ENCODE measurements around the gene KLF15. TPM values are rescaled to one million over a fixed set of nuclear protein-coding genes. Genes with fewer than 3 reads are reported as not detected.

KLF15 gene
- total and polyA plus RNA-seq, 9 of the 15 experiments (the other 6 are each of a cell fraction or from before 2014, with no cell fraction given), result 0.08 to 4.8 (median 1.2) TPM

- Histone ChIP-seq H3K9me1 (ENCODE audit: control insufficient read depth, insufficient read depth, low read length) (no peaks in the 10 kb centered on the region), H3K9ac (ENCODE audit: insufficient read depth in 1 of 2, low read depth in 2 of 2, low read length in 2 of 2) (peak overlapping the region in 1 of 2 experiments; percentile 76; a peak in 2 of 4 replicates), H3K79me2 (ENCODE audit: control insufficient read depth, insufficient read depth, low read length) (no peaks in the 10 kb centered on the region), H3K4me1 (replicated peaks in 1 of 2; ENCODE audit: control insufficient read depth in 2 of 2, insufficient read depth in 2 of 2, low read length in 2 of 2) (peaks cover 0 to 13% of the 10 kb centered on the region in 2 experiments; a peak in 3 of 5 replicates), H3K27me3 (ENCODE audit: control insufficient read depth in 2 of 2, insufficient read depth in 2 of 2, low read length in 2 of 2) (peaks cover 3 to 41% of the 10 kb centered on the region in 2 experiments; a peak in 4 of 5 replicates), H3K4me2 (ENCODE audit: insufficient read depth, low read length) (peak overlapping the region; percentile 71), H3K27ac (ENCODE audit: extremely low read depth, low read depth, low read length) (no peak overlapping the region), H2AFZ (ENCODE audit: low read depth, low read length) (peak overlapping the region; percentile 75), H3K9me3 (replicated peaks; ENCODE audit: control insufficient read depth, insufficient read depth, low read depth, low read length) (no peaks in the 10 kb centered on the region), H3K36me3 (ENCODE audit: control insufficient read depth, insufficient read depth, low read length) (no peaks in the 10 kb centered on the region), H4K20me1 (replicated peaks; ENCODE audit: control insufficient read depth, insufficient read depth, low read length) (0 out of 2 replicates have a peak, but pooled peaks cover 3% of the 10 kb centered on the region), H3K4me3 (no peak overlapping the region; the same call in 1 of the 2 replicates)
- CTCF ChIA-PET (ENCODE audit: low intra/inter-chr PET ratio), result interaction anchor here (0.7 to 2.1 kb wide), 5 partner anchors 130 to 256 kb away, joined by 3 to 30 read pairs (median 3); no protein-coding TSS in a partner anchor
- intact Hi-C loops (cut with micrococcal nuclease) (loop anchor here (1.0 to 2.0 kb wide), 4 partner anchors 32 to 255 kb away; partner anchors contain the start of gene KLF15), in situ Hi-C loops (cut with MboI) (loop anchor here (25.0 kb wide), 1 partner anchor 252 kb away; no protein-coding TSS in a partner anchor)
- ATAC-seq (peak; percentile 99), FAIRE-seq (no peak), DNase-seq (ENCODE audit: extremely low read depth in 1 of 4, low spot score in 3 of 4) (peak; percentile 68 to 77 (median 72))
- POLR2A ChIA-PET, result interaction anchor here (1.0 kb wide), 1 partner anchor 31 kb away, joined by 3 read pairs; no protein-coding TSS in a partner anchor
- WGBS (ENCODE audit: insufficient coverage, low coverage, missing lambda C conversion rate), result 22% methylated on average over 27 of the region's 58 CpGs
- no TSS peak for BruUV-seq (replicated peaks)
- TF ChIP-seq EHMT2 (IDR thresholded peaks at IDR 0.05), result 0 out of 2 replicates have a peak, but pooled peaks have one; percentile 29
- TF ChIP-seq HLTF (IDR thresholded peaks at IDR 0.05), result no peak
- TF ChIP-seq NONO (IDR thresholded peaks at IDR 0.05; ENCODE audit: low read depth in 2 of 2, low read length in 1 of 2), result peak in 1 of 2 experiments; percentile 33; a peak in 1 of 4 replicates
- TF ChIP-seq, protein P1, sequence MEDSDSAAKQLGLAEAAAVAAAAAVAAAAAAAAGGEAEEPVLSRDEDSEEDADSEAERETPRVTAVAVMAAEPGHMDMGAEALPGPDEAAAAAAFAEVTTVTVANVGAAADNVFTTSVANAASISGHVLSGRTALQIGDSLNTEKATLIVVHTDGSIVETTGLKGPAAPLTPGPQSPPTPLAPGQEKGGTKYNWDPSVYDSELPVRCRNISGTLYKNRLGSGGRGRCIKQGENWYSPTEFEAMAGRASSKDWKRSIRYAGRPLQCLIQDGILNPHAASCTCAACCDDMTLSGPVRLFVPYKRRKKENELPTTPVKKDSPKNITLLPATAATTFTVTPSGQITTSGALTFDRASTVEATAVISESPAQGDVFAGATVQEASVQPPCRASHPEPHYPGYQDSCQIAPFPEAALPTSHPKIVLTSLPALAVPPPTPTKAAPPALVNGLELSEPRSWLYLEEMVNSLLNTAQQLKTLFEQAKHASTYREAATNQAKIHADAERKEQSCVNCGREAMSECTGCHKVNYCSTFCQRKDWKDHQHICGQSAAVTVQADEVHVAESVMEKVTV (CRISPR knock-in tag; IDR thresholded peaks at IDR 0.05), result peak; percentile 94
- no peak for TF ChIP-seq ADNP (tag; IDR thresholded peaks at IDR 0.05)
- no peak for TF ChIP-seq BRF1 (IDR thresholded peaks at IDR 0.05; ENCODE audit: borderline replicate concordance, extremely low read depth, insufficient read length)
- TF ChIP-seq YY1 (IDR thresholded peaks at IDR 0.05; ENCODE audit: borderline replicate concordance in 1 of 3, control insufficient read depth in 1 of 3, extremely low read depth in 1 of 3, insufficient read depth in 3 of 3, insufficient read length in 1 of 3, insufficient replicate concordance in 2 of 3, low read depth in 1 of 3, low read length in 2 of 3), result peak in 2 of 3 experiments; percentile 24 to 51
- TF ChIP-seq ZNF639 (CRISPR knock-in tag; conservative IDR thresholded peaks at IDR 0.05 in 1 of 2, IDR thresholded peaks at IDR 0.05 in 1 of 2), result no peak
- TF ChIP-seq RBFOX2 (IDR thresholded peaks at IDR 0.05; ENCODE audit: low read depth, low read length), result peak; percentile 41; the same call in 1 of the 2 replicates
- no peak for TF ChIP-seq ZNF408 (CRISPR knock-in tag; IDR thresholded peaks at IDR 0.05; ENCODE audit: low read depth)
- TF ChIP-seq ZNF263 (CRISPR knock-in tag; IDR thresholded peaks at IDR 0.05; ENCODE audit: borderline replicate concordance), result no peak
- TF ChIP-seq MEF2A (IDR thresholded peaks at IDR 0.05; ENCODE audit: control insufficient read depth, low read depth, low read length), result no peak
- TF ChIP-seq SMC3 (conservative IDR thresholded peaks at IDR 0.05; ENCODE audit: insufficient read depth, low read depth, low read length), result peak; percentile 79
- peak; percentile 45; the same call in 1 of the 2 replicates for TF ChIP-seq ATF7 (IDR thresholded peaks at IDR 0.05)
- TF ChIP-seq ESRRB (CRISPR knock-in tag; IDR thresholded peaks at IDR 0.05; ENCODE audit: borderline replicate concordance), result no peak
- TF ChIP-seq L3MBTL2 (IDR thresholded peaks at IDR 0.05), result peak; percentile 90
- TF ChIP-seq CXXC5 (CRISPR knock-in tag; IDR thresholded peaks at IDR 0.05), result peak; percentile 66
These were observed 32.0 kb upstream of the KLF15 start for GRCh38 chr3:126389112-126389793.
